SH-SY5Y (cell line): ENCODE data around the gene CLEC14A.

Experiments
- GATA2 ChIP-seq: IDR thresholded peaks from 2 replicates; pipeline ENCODE4 v1.6.1; 2011; ENCODE audit warnings: mild to moderate bottlenecking, low read depth, low read length
- GATA3 ChIP-seq: IDR thresholded peaks from 2 replicates; pipeline ENCODE4 v1.6.1; 2011; ENCODE audit warnings: low read depth, mild to moderate bottlenecking, low read length, moderate library complexity

GRCh38 chr14:38217553-38217952 is 38.3 kb downstream of the CLEC14A start:
- TF ChIP-seq GATA2 (no peak), GATA3 (no peak)
